ENCODE measurements around the gene DIP2A. TPM values are rescaled to one million over a fixed set of nuclear protein-coding genes. Genes with fewer than 3 reads are reported as not detected.

Gene DIP2A
- total RNA-seq, 1 donor from 2014 or later: 41.0 TPM

GRCh38 chr21:46491553-46491952 lies 32.9 kb downstream of the DIP2A start:
- Histone ChIP-seq H3K27me3 (ENCODE audit: low read depth) (no peaks in the 10 kb centered on the region), H3K4me1 (no peaks in the 10 kb centered on the region), H3K9me3 (no peaks in the 10 kb centered on the region), H3K36me3 (peaks cover 33% of the 10 kb centered on the region), H3K27ac (no peak overlapping the region), H3K4me3 (no peak overlapping the region)
- intact Hi-C loops (cut with DNase I): no loop called here
- DNase-seq (no peak), ATAC-seq (no peak)
- no peak for TF ChIP-seq CTCF (IDR thresholded peaks at IDR 0.05)

GRCh38 chr21:46492851-46493250 lies 34.2 kb downstream of the DIP2A start:
- Histone ChIP-seq H3K27me3 (ENCODE audit: low read depth) (no peaks in the 10 kb centered on the region), H3K4me3 (no peak overlapping the region), H3K9me3 (no peaks in the 10 kb centered on the region), H3K27ac (no peak overlapping the region), H3K36me3 (peaks cover 36% of the 10 kb centered on the region), H3K4me1 (no peaks in the 10 kb centered on the region)
- no peak for ATAC-seq
- no peak for TF ChIP-seq CTCF (IDR thresholded peaks at IDR 0.05)
- intact Hi-C loops (cut with DNase I): no loop called here
- no peak for DNase-seq

- ATAC-seq (no peak), DNase-seq (no peak)
- Histone ChIP-seq H3K36me3 (peaks cover 42% of the 10 kb centered on the region), H3K27ac (no peak overlapping the region), H3K4me3 (no peak overlapping the region), H3K4me1 (no peaks in the 10 kb centered on the region), H3K27me3 (ENCODE audit: low read depth) (no peaks in the 10 kb centered on the region), H3K9me3 (no peaks in the 10 kb centered on the region)
- intact Hi-C loops (cut with DNase I): no loop called here
- TF ChIP-seq CTCF (IDR thresholded peaks at IDR 0.05): no peak
Measured at GRCh38 chr21:46493828-46494227, 35.1 kb downstream of the DIP2A start.

GRCh38 chr21:46498335-46499050 lies 39.8 kb downstream of the DIP2A start:
- DNase-seq (no peak), ATAC-seq (peak in 1 of 2 donors; percentile 25)
- H3K27me3 ChIP-seq (ENCODE audit: low read depth): no peaks in the 10 kb centered on the region
- H3K36me3 ChIP-seq: peaks cover 57% of the 10 kb centered on the region
- TF ChIP-seq CTCF (IDR thresholded peaks at IDR 0.05): no peak
- no peak overlapping the region for H3K4me3 ChIP-seq
- no peak overlapping the region for H3K27ac ChIP-seq
- intact Hi-C loops (cut with DNase I): no loop called here
- no peaks in the 10 kb centered on the region for H3K9me3 ChIP-seq
- peaks cover 10% of the 10 kb centered on the region for H3K4me1 ChIP-seq

- Histone ChIP-seq H3K9me3 (no peaks in the 10 kb centered on the region), H3K27me3 (ENCODE audit: low read depth) (no peaks in the 10 kb centered on the region), H3K27ac (no peak overlapping the region), H3K36me3 (peaks cover 72% of the 10 kb centered on the region), H3K4me1 (peaks cover 10% of the 10 kb centered on the region), H3K4me3 (no peak overlapping the region)
- intact Hi-C loops (cut with DNase I): no loop called here
- DNase-seq (no peak), ATAC-seq (no peak)
- TF ChIP-seq CTCF (IDR thresholded peaks at IDR 0.05): no peak
Measured at GRCh38 chr21:46500224-46500861, 41.7 kb downstream of the DIP2A start.
